Kidney epithelial cell (primary cell): ENCODE results near the gene PKP1. TPM values are rescaled to one million over a fixed set of nuclear protein-coding genes. Genes with fewer than 3 reads are reported as not detected.

Experiments
- DNase-seq: peaks from one replicate; pipeline ENCODE4 v3.0.0-alpha.2; 2010; ENCODE audit warnings: low read depth
- H3K27me3 ChIP-seq: 2 replicates; pipeline ENCODE4 v1.6.0; 2011; ENCODE audit warnings: low read length; ENCODE audit not compliant: control insufficient read depth, insufficient read depth
- H3K36me3 ChIP-seq: 2 replicates; pipeline ENCODE4 v1.5.1; 2011; ENCODE audit warnings: low read length; ENCODE audit not compliant: control insufficient read depth, insufficient read depth
- H3K4me3 ChIP-seq: 2 replicates; pipeline ENCODE4 v1.5.1; 2011; ENCODE audit warnings: low read depth, mild to moderate bottlenecking, control low read depth, low read length
- CTCF ChIP-seq: IDR thresholded peaks from 2 replicates; pipeline ENCODE4 v1.5.1; 2011; ENCODE audit warnings: mild to moderate bottlenecking, moderate library complexity, low read length, control low read depth, inconsistent platforms; ENCODE audit not compliant: insufficient read depth, poor library complexity, severe bottlenecking
- total RNA-seq: library from RNA; depleted of rRNA; stranded (reverse); fragments of >200 nt; gene quantifications from 2 replicates; pipeline ENCODE4 v1.2.3, GENCODE V29; 2015

Gene PKP1
- total RNA-seq, 1 donor from 2014 or later, result 8.7 TPM

DNA sequence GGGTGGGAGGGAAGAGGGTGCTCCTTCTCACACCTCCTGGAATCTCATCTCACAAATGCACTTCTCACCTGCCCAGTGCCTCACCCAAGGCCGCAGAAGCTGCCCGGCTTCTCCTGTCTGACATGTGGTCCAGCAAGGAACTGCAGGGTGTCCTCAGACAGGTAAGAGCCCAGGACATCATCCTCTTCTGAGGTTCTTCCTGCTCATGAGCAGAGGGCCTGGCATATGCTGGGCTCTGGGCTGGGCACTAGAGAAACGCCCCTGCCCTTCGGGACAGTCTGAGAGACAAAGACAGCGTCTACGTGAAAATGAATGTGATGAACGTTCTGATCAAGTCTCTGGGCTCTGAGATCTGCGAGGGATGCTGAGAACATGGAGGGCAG lies 42.4 kb downstream of the PKP1 start:
- H3K27me3 ChIP-seq, result peaks cover 7% of the 10 kb centered on the region
- no peak for TF ChIP-seq CTCF
- DNase-seq, result no peak
- no peak overlapping the region for H3K4me3 ChIP-seq
- no peaks in the 10 kb centered on the region for H3K36me3 ChIP-seq

GRCh38 chr1:201326710-201327109 lies 43.4 kb downstream of the PKP1 start:
- H3K4me3 ChIP-seq, result no peak overlapping the region
- DNase-seq, result no peak
- peaks cover 4% of the 10 kb centered on the region for H3K27me3 ChIP-seq
- TF ChIP-seq CTCF, result no peak
- H3K36me3 ChIP-seq, result no peaks in the 10 kb centered on the region

DNA sequence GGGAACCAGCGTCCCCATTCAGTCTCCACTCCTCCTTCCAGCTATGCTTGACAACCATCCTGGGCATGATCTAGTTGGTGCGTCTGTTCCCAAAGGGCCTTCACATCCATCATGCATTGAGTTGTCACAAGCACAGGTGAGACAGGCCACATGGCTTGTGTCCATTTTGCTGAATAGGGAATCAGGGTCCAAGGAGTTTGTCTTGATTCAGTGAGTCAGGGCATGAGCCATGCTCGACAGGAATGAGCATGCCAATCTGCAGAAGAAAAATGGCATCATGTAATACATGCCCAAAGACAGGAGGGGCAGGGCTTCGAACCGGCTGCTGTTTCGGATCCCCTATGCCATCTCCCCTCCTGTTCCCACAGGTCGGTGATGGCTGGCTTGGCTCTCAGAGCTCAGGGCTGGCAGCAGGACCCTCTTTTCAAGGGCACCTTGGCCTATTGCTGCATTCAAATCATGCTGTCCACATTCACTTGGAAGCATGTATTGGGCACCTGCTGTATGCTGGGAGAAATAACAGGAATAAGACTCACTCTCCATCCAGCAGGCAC lies 44.5 kb downstream of the PKP1 start:
- Histone ChIP-seq H3K36me3 (no peaks in the 10 kb centered on the region), H3K4me3 (no peak overlapping the region), H3K27me3 (peaks cover 4% of the 10 kb centered on the region)
- TF ChIP-seq CTCF, result no peak
- no peak for DNase-seq

GRCh38 chr1:201328576-201328975 lies 45.3 kb downstream of the PKP1 start:
- H3K27me3 ChIP-seq, result peaks cover 4% of the 10 kb centered on the region
- H3K36me3 ChIP-seq, result no peaks in the 10 kb centered on the region
- no peak for DNase-seq
- TF ChIP-seq CTCF, result no peak
- H3K4me3 ChIP-seq, result no peak overlapping the region

- Histone ChIP-seq H3K27me3 (peaks cover 4% of the 10 kb centered on the region), H3K36me3 (no peaks in the 10 kb centered on the region), H3K4me3 (no peak overlapping the region)
- TF ChIP-seq CTCF, result no peak
- DNase-seq, result no peak
These were observed 46.0 kb downstream of the PKP1 start for GRCh38 chr1:201329286-201329685.

GRCh38 chr1:201329801-201330200 lies 46.5 kb downstream of the PKP1 start:
- peaks cover 4% of the 10 kb centered on the region for H3K27me3 ChIP-seq
- no peaks in the 10 kb centered on the region for H3K36me3 ChIP-seq
- DNase-seq, result no peak
- H3K4me3 ChIP-seq, result no peak overlapping the region
- TF ChIP-seq CTCF, result no peak
